IMR-90 (cell line): ENCODE measurements around the gene COL5A3.

ENCODE experiments used
- NFE2L2 ChIP-seq: fragments of 150-350 bp; IDR thresholded peaks from 2 replicates; pipeline ENCODE4 v1.6.1; 2016; ENCODE audit warnings: low read depth, mild to moderate bottlenecking, low read length
- TF ChIP-seq, protein P1 (sequence below): conservative IDR thresholded peaks from 2 replicates; pipeline ENCODE4 v1.5.1; 2012; ENCODE audit warnings: mild to moderate bottlenecking, low read depth, low read length, improper control_type of control experiment

- TF ChIP-seq NFE2L2: no peak
- TF ChIP-seq, protein P1, sequence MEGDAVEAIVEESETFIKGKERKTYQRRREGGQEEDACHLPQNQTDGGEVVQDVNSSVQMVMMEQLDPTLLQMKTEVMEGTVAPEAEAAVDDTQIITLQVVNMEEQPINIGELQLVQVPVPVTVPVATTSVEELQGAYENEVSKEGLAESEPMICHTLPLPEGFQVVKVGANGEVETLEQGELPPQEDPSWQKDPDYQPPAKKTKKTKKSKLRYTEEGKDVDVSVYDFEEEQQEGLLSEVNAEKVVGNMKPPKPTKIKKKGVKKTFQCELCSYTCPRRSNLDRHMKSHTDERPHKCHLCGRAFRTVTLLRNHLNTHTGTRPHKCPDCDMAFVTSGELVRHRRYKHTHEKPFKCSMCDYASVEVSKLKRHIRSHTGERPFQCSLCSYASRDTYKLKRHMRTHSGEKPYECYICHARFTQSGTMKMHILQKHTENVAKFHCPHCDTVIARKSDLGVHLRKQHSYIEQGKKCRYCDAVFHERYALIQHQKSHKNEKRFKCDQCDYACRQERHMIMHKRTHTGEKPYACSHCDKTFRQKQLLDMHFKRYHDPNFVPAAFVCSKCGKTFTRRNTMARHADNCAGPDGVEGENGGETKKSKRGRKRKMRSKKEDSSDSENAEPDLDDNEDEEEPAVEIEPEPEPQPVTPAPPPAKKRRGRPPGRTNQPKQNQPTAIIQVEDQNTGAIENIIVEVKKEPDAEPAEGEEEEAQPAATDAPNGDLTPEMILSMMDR: no peak
Measured at GRCh38 chr19:9917321-9917720, 93.0 kb downstream of the COL5A3 start.
